Trophoblast cell (in vitro differentiated cells and primary cell): ENCODE results near the gene SEMA4D.

Source experiments
- DNase-seq, 2 donors: peaks; one replicate each; pipeline ENCODE4 v3.0.0-alpha.2; 2016
- H2AFZ ChIP-seq: 2 replicates; pipeline ENCODE4 v1.6.1; 2013; ENCODE audit warnings: low read length, moderate library complexity, mild to moderate bottlenecking; ENCODE audit not compliant: insufficient read depth, poor library complexity
- H2AK5ac ChIP-seq: 2 replicates; pipeline ENCODE4 v1.6.1; 2013; ENCODE audit warnings: mild to moderate bottlenecking, low read length
- H2BK120ac ChIP-seq: 2 replicates; pipeline ENCODE4 v1.6.1; 2013; ENCODE audit warnings: low read length, mild to moderate bottlenecking, moderate library complexity; ENCODE audit not compliant: insufficient read depth, poor library complexity
- H2BK12ac ChIP-seq: 2 replicates; pipeline ENCODE4 v1.6.1; 2013; ENCODE audit warnings: mild to moderate bottlenecking, low read length, moderate library complexity
- H2BK5ac ChIP-seq: 2 replicates; pipeline ENCODE4 v1.6.1; 2013; ENCODE audit warnings: low read length, low read depth, moderate library complexity, mild to moderate bottlenecking; ENCODE audit not compliant: poor library complexity
- H3K14ac ChIP-seq: 2 replicates; pipeline ENCODE4 v1.6.1; 2013; ENCODE audit warnings: mild to moderate bottlenecking, low read length
- H3K18ac ChIP-seq: 2 replicates; pipeline ENCODE4 v1.6.1; 2013; ENCODE audit warnings: mild to moderate bottlenecking, low read length
- H3K23ac ChIP-seq: 2 replicates; pipeline ENCODE4 v1.6.1; 2013; ENCODE audit warnings: low read length
- H3K27ac ChIP-seq: 2 replicates; pipeline ENCODE4 v1.5.1; 2013; ENCODE audit warnings: low read depth, mild to moderate bottlenecking, inconsistent platforms, low read length, moderate library complexity
- H3K27me3 ChIP-seq: 2 replicates; pipeline ENCODE4 v1.6.1; 2013; ENCODE audit warnings: inconsistent platforms, mild to moderate bottlenecking, low read length, moderate library complexity; ENCODE audit not compliant: insufficient read depth
- H3K36me3 ChIP-seq, 2 experiments: 1 replicate in 1 of 2; 2 replicates in 1 of 2; pipeline ENCODE4 v1.6.1; 2013; ENCODE audit warnings: low read length in 2 of 2, mild to moderate bottlenecking in 2 of 2, moderate library complexity in 1 of 2; ENCODE audit not compliant: insufficient read depth in 2 of 2, control insufficient read depth in 1 of 2
- H3K4ac ChIP-seq: 2 replicates; pipeline ENCODE4 v1.6.1; 2013; ENCODE audit warnings: low read depth, mild to moderate bottlenecking, low read length, moderate library complexity
- H3K4me1 ChIP-seq, 2 experiments: 1 replicate in 1 of 2; 2 replicates in 1 of 2; pipeline ENCODE4 v1.6.1; 2013; ENCODE audit warnings: low read length in 2 of 2, mild to moderate bottlenecking in 2 of 2, moderate library complexity in 1 of 2; ENCODE audit not compliant: insufficient read depth in 2 of 2, control insufficient read depth in 1 of 2
- H3K4me2 ChIP-seq: 2 replicates; pipeline ENCODE4 v1.6.1; 2013; ENCODE audit warnings: inconsistent platforms, mild to moderate bottlenecking, low read length, moderate library complexity
- H3K4me3 ChIP-seq: 2 replicates; pipeline ENCODE4 v1.5.1; 2013; ENCODE audit warnings: mild to moderate bottlenecking, low read depth, low read length, inconsistent platforms
- H3K79me1 ChIP-seq: one replicate; pipeline ENCODE4 v1.6.1; 2013; ENCODE audit warnings: low read length
- H3K79me2 ChIP-seq: 2 replicates; pipeline ENCODE4 v1.6.1; 2013; ENCODE audit warnings: low read length, mild to moderate bottlenecking; ENCODE audit not compliant: control insufficient read depth, insufficient read depth, poor library complexity
- H3K9ac ChIP-seq: 2 replicates; pipeline ENCODE4 v1.6.1; 2013; ENCODE audit warnings: mild to moderate bottlenecking, low read length
- H3K9me3 ChIP-seq: 2 replicates; pipeline ENCODE4 v1.6.1; 2013; ENCODE audit warnings: low read depth, mild to moderate bottlenecking, control low read depth, inconsistent platforms, low read length; ENCODE audit not compliant: insufficient read depth
- H4K12ac ChIP-seq: 2 replicates; pipeline ENCODE4 v1.6.1; 2013; ENCODE audit warnings: low read depth, mild to moderate bottlenecking, low read length, moderate library complexity
- H4K8ac ChIP-seq: 2 replicates; pipeline ENCODE4 v1.6.1; 2013; ENCODE audit warnings: low read depth, mild to moderate bottlenecking, low read length, moderate library complexity
- H4K91ac ChIP-seq: one replicate; pipeline ENCODE4 v1.6.1; 2013; ENCODE audit warnings: low read depth, mild to moderate bottlenecking, low read length, moderate library complexity
- WGBS: extraction: QIAGEN DNeasy Blood & Tissue Kit; methylation state at CpG from one replicate; pipeline ENCODE4 v1.1.7; 2013; ENCODE audit warnings: missing lambda C conversion rate; ENCODE audit not compliant: insufficient read length, insufficient coverage; ENCODE audit errors: extremely low coverage; 5-methylcytosine and 5-hydroxymethylcytosine counted together

Gene SEMA4D

GRCh38 chr9:89439571-89439970 is 58.3 kb downstream of the SEMA4D start:
- Histone ChIP-seq H2AK5ac (no peak overlapping the region), H3K14ac (no peak overlapping the region), H3K4ac (no peak overlapping the region), H3K9me3 (no peaks in the 10 kb centered on the region), H2BK120ac (no peak overlapping the region), H2AFZ (no peak overlapping the region), H3K18ac (no peak overlapping the region), H3K23ac (no peak overlapping the region), H3K9ac (no peak overlapping the region), H4K91ac (no peak overlapping the region), H4K12ac (no peak overlapping the region), H3K4me1 (peaks cover 8 to 21% of the 10 kb centered on the region in 2 experiments), H2BK12ac (no peak overlapping the region), H3K79me1 (no peaks in the 10 kb centered on the region), H3K4me3 (no peak overlapping the region), H4K8ac (no peak overlapping the region), H3K4me2 (no peak overlapping the region), H3K36me3 (no peaks in the 10 kb centered on the region), H2BK5ac (no peak overlapping the region), H3K27ac (no peak overlapping the region), H3K27me3 (no peaks in the 10 kb centered on the region), H3K79me2 (no peaks in the 10 kb centered on the region)
- no peak for DNase-seq
- no CpG with 5 or more reads among the region's 10 CpGs for WGBS

- WGBS, result no CpG with 5 or more reads among the region's 7 CpGs
These were observed 59.7 kb downstream of the SEMA4D start for GRCh38 chr9:89438194-89438593.

GRCh38 chr9:89437772-89438171 is 60.1 kb downstream of the SEMA4D start:
- H3K4me1 ChIP-seq, result peaks cover 12 to 20% of the 10 kb centered on the region in 2 experiments
- no peak overlapping the region for H4K91ac ChIP-seq
- H3K9ac ChIP-seq, result no peak overlapping the region
- no peak overlapping the region for H3K4me3 ChIP-seq
- no peaks in the 10 kb centered on the region for H3K79me2 ChIP-seq
- H3K23ac ChIP-seq, result no peak overlapping the region
- H3K14ac ChIP-seq, result no peak overlapping the region
- H3K79me1 ChIP-seq, result no peaks in the 10 kb centered on the region
- H2BK12ac ChIP-seq, result no peak overlapping the region
- no peak overlapping the region for H3K4me2 ChIP-seq
- H4K12ac ChIP-seq, result no peak overlapping the region
- H4K8ac ChIP-seq, result no peak overlapping the region
- no peak for DNase-seq
- no peak overlapping the region for H2BK5ac ChIP-seq
- no peak overlapping the region for H2AK5ac ChIP-seq
- H3K18ac ChIP-seq, result no peak overlapping the region
- H3K9me3 ChIP-seq, result no peaks in the 10 kb centered on the region
- H2BK120ac ChIP-seq, result no peak overlapping the region
- H3K36me3 ChIP-seq, result no peaks in the 10 kb centered on the region
- no peaks in the 10 kb centered on the region for H3K27me3 ChIP-seq
- H3K4ac ChIP-seq, result no peak overlapping the region
- no peak overlapping the region for H3K27ac ChIP-seq
- no peak overlapping the region for H2AFZ ChIP-seq
- WGBS, result no CpG with 5 or more reads among the region's 5 CpGs

More at GRCh38 chr9:89438194-89438593, 59.7 kb downstream of the SEMA4D start:
- DNase-seq, result peak in 1 of 2 donors; percentile 27
- Histone ChIP-seq H4K12ac (no peak overlapping the region), H3K27me3 (no peaks in the 10 kb centered on the region), H3K14ac (no peak overlapping the region), H3K18ac (no peak overlapping the region), H2AK5ac (no peak overlapping the region), H3K23ac (no peak overlapping the region), H3K79me2 (no peaks in the 10 kb centered on the region), H2BK120ac (no peak overlapping the region), H3K36me3 (no peaks in the 10 kb centered on the region), H3K4me1 (peaks cover 12 to 24% of the 10 kb centered on the region in 2 experiments), H3K9me3 (no peaks in the 10 kb centered on the region), H4K8ac (no peak overlapping the region), H2BK12ac (no peak overlapping the region), H2AFZ (no peak overlapping the region), H3K4ac (no peak overlapping the region), H3K4me3 (no peak overlapping the region), H3K4me2 (no peak overlapping the region), H3K79me1 (no peaks in the 10 kb centered on the region), H3K9ac (no peak overlapping the region), H4K91ac (no peak overlapping the region), H2BK5ac (no peak overlapping the region), H3K27ac (no peak overlapping the region)

GRCh38 chr9:89436963-89437625 is 60.8 kb downstream of the SEMA4D start:
- Histone ChIP-seq H3K36me3 (no peaks in the 10 kb centered on the region), H3K4me2 (no peak overlapping the region), H3K18ac (no peak overlapping the region), H2BK12ac (no peak overlapping the region), H2AK5ac (no peak overlapping the region), H3K79me1 (no peaks in the 10 kb centered on the region), H3K4me1 (peaks cover 12 to 18% of the 10 kb centered on the region in 2 experiments), H3K23ac (no peak overlapping the region), H4K91ac (no peak overlapping the region), H2AFZ (no peak overlapping the region), H3K27ac (no peak overlapping the region), H3K79me2 (no peaks in the 10 kb centered on the region), H3K14ac (no peak overlapping the region), H3K4ac (no peak overlapping the region), H3K9ac (no peak overlapping the region), H3K4me3 (no peak overlapping the region), H2BK5ac (no peak overlapping the region), H2BK120ac (no peak overlapping the region), H4K12ac (no peak overlapping the region), H4K8ac (no peak overlapping the region), H3K27me3 (no peaks in the 10 kb centered on the region), H3K9me3 (no peaks in the 10 kb centered on the region)
- no CpG with 5 or more reads among the region's 17 CpGs for WGBS
- peak in 1 of 2 donors; percentile 46 for DNase-seq
